HG02973 (cell line): Measurements from ENCODE around the gene RSU1.

Experiments used
- ATAC-seq: cut with Tn5 transposase; IDR thresholded peaks from one replicate; pipeline ENCODE4 v1.9.1; 2021; ENCODE audit warnings: moderate library complexity; ENCODE audit not compliant: unreplicated experiment

RSU1 gene

DNA sequence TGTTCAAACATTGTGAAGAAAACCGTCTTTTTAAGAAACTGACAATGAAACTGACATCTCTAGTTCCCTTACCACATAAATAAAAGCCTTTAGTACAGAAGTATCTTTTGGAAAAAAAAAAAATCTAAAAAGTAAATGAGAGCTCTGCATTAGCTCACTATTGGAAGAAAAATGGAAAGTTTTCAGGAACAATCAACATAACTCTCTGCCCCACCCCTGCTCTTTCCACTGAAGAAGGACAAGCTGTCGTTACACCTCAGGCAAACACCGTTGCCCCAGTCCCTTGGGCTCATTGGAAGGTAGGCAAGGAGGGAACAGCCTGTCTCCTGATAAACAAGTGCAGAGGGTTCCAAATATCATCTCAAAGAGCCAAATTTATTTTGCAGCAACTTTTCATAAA is 273.1 kb downstream of the RSU1 start:
- no peak for ATAC-seq
